ENCODE measurements around the gene ZBTB7C. TPM values are rescaled to one million over a fixed set of nuclear protein-coding genes. Genes with fewer than 3 reads are reported as not detected.

Gene ZBTB7C
- total and polyA plus RNA-seq, 2 donors (not counting 1 experiment from before 2014, with no cell fraction given) = not detected

DNA sequence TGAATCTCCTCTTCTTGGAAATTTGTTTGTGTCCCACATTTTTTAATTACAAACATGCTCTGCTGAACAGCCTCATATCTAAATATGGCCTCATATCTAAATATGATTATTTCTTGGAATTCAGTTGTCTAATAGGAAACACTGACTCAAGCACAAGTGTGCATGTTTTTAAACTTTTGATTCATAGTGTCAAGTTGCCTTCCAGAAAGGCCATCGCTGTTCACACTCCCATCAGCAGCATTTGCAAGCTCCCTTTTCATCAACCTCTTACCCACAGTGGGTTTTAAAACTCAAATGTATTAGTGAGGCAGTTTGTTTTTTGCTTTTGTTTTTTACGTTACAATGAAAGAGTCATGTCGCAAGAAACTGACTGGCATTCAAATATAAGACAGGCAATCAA lies 413.5 kb downstream of the ZBTB7C start:
- H3K9ac ChIP-seq (ENCODE audit: low read length) = no peak overlapping the region
- no peaks in the 10 kb centered on the region for H3K79me2 ChIP-seq (ENCODE audit: control insufficient read depth, insufficient read depth, low read length)
- H2AFZ ChIP-seq (ENCODE audit: insufficient read depth, low read depth, low read length, poor library complexity, severe bottlenecking) = no peak overlapping the region
- TF ChIP-seq, protein P1, sequence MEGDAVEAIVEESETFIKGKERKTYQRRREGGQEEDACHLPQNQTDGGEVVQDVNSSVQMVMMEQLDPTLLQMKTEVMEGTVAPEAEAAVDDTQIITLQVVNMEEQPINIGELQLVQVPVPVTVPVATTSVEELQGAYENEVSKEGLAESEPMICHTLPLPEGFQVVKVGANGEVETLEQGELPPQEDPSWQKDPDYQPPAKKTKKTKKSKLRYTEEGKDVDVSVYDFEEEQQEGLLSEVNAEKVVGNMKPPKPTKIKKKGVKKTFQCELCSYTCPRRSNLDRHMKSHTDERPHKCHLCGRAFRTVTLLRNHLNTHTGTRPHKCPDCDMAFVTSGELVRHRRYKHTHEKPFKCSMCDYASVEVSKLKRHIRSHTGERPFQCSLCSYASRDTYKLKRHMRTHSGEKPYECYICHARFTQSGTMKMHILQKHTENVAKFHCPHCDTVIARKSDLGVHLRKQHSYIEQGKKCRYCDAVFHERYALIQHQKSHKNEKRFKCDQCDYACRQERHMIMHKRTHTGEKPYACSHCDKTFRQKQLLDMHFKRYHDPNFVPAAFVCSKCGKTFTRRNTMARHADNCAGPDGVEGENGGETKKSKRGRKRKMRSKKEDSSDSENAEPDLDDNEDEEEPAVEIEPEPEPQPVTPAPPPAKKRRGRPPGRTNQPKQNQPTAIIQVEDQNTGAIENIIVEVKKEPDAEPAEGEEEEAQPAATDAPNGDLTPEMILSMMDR (IDR thresholded peaks at IDR 0.05) = no peak
- no peak for TF ChIP-seq EZH2 (IDR thresholded peaks at IDR 0.05; ENCODE audit: borderline replicate concordance, insufficient read depth, low read depth, low read length, poor library complexity, severe bottlenecking)
- no peaks in the 10 kb centered on the region for H3K4me1 ChIP-seq (ENCODE audit: control insufficient read depth in 2 of 2, insufficient read depth in 2 of 2, low read length in 2 of 2)
- no peak overlapping the region for H3K27ac ChIP-seq (ENCODE audit: low read length in 2 of 2)
- peaks cover 0 to 9% (median 6%) of the 10 kb centered on the region in 3 donors for H3K9me3 ChIP-seq (ENCODE audit: control extremely low read depth in 1 of 3, control insufficient read depth in 2 of 3, insufficient read depth in 1 of 3, low read length in 2 of 3)
- peaks cover 3% of the 10 kb centered on the region for H3K9me3 Mint-ChIP-seq (ENCODE audit: insufficient read depth)
- DNase-seq = no peak
- peaks cover 51% of the 10 kb centered on the region for H3K27me3 Mint-ChIP-seq
- 100% methylated on average over 1 of the region's 3 CpGs for WGBS (ENCODE audit: insufficient coverage)
- ChIA-PET CTCF (interaction anchor here (2.9 kb wide), 1 partner anchor 224 kb away, joined by 14 read pairs; no protein-coding TSS in a partner anchor), POLR2A (no interaction called here)
- intact Hi-C loops (cut with micrococcal nuclease) = no loop called here
- no peaks in the 10 kb centered on the region for H3K4me1 Mint-ChIP-seq
- no peak overlapping the region for H3K4me3 Mint-ChIP-seq
- H3K27me3 ChIP-seq (replicated peaks in 1 of 4; ENCODE audit: control extremely low read depth in 1 of 4, control insufficient read depth in 3 of 4, insufficient read depth in 4 of 4, low read length in 3 of 4) = peaks cover 0 to 32% (median 14%) of the 10 kb centered on the region in 4 experiments
- no peak overlapping the region for H3K4me3 ChIP-seq (ENCODE audit: control extremely low read depth in 1 of 5, extremely low read depth in 1 of 5, insufficient read depth in 1 of 5, low read depth in 2 of 5, low read length in 4 of 5)
- H3K36me3 ChIP-seq (replicated peaks in 1 of 2; ENCODE audit: control extremely low read depth in 1 of 2, control insufficient read depth in 1 of 2, extremely low read depth in 1 of 2, insufficient read depth in 2 of 2, low read length in 1 of 2) = no peaks in the 10 kb centered on the region
- no peak overlapping the region for H3K4me2 ChIP-seq (replicated peaks; ENCODE audit: low read depth, low read length, poor library complexity, severe bottlenecking)
- no peaks in the 10 kb centered on the region for H4K20me1 ChIP-seq (ENCODE audit: control insufficient read depth, insufficient read depth, low read length, poor library complexity, severe bottlenecking)
- ATAC-seq (ENCODE audit: low read depth) = no peak
- no peak overlapping the region for H3K27ac Mint-ChIP-seq

DNA sequence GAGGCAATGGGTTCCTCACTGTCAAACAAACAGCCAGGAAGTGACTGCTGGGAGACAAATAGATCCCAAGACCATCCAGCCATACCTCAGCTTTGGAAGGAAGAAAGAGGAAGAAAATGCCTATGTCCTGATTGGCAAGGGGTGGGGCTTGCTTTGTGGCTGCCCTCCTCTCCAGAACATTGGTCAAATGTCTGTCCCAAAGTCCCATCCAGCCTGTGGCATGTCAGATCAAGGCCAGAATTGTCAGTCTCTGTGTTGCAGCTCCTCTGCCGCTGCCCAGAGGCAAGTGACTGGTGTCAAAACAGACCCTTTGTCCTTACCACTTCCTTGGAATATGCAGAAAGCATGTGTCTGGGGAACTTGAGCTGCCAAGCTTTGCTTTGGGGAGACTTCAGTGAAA lies 415.8 kb downstream of the ZBTB7C start:
- Histone ChIP-seq H3K4me1 (ENCODE audit: control insufficient read depth in 2 of 2, insufficient read depth in 2 of 2, low read length in 2 of 2) (no peaks in the 10 kb centered on the region), H2AFZ (ENCODE audit: insufficient read depth, low read depth, low read length, poor library complexity, severe bottlenecking) (no peak overlapping the region), H3K4me2 (replicated peaks; ENCODE audit: low read depth, low read length, poor library complexity, severe bottlenecking) (no peak overlapping the region), H3K4me3 (ENCODE audit: control extremely low read depth in 1 of 5, extremely low read depth in 1 of 5, insufficient read depth in 1 of 5, low read depth in 2 of 5, low read length in 4 of 5) (no peak overlapping the region), H3K79me2 (ENCODE audit: control insufficient read depth, insufficient read depth, low read length) (no peaks in the 10 kb centered on the region), H3K27ac (ENCODE audit: low read length in 2 of 2) (no peak overlapping the region), H4K20me1 (ENCODE audit: control insufficient read depth, insufficient read depth, low read length, poor library complexity, severe bottlenecking) (no peaks in the 10 kb centered on the region), H3K36me3 (replicated peaks in 1 of 2; ENCODE audit: control extremely low read depth in 1 of 2, control insufficient read depth in 1 of 2, extremely low read depth in 1 of 2, insufficient read depth in 2 of 2, low read length in 1 of 2) (no peaks in the 10 kb centered on the region), H3K27me3 (replicated peaks in 1 of 4; ENCODE audit: control extremely low read depth in 1 of 4, control insufficient read depth in 3 of 4, insufficient read depth in 4 of 4, low read length in 3 of 4) (peaks cover 0 to 38% (median 15%) of the 10 kb centered on the region in 4 experiments), H3K9ac (ENCODE audit: low read length) (no peak overlapping the region), H3K9me3 (ENCODE audit: control extremely low read depth in 1 of 3, control insufficient read depth in 2 of 3, insufficient read depth in 1 of 3, low read length in 2 of 3) (peaks cover 0 to 9% (median 6%) of the 10 kb centered on the region in 3 donors)
- intact Hi-C loops (cut with micrococcal nuclease) = no loop called here
- H3K27me3 Mint-ChIP-seq = peaks cover 58% of the 10 kb centered on the region
- no peak for TF ChIP-seq EZH2 (IDR thresholded peaks at IDR 0.05; ENCODE audit: borderline replicate concordance, insufficient read depth, low read depth, low read length, poor library complexity, severe bottlenecking)
- TF ChIP-seq, protein P1 (IDR thresholded peaks at IDR 0.05) = no peak
- ChIA-PET CTCF (no interaction called here), POLR2A (no interaction called here)
- WGBS (ENCODE audit: insufficient coverage) = 100% methylated on average over 1 of the region's 1 CpG
- peaks cover 3% of the 10 kb centered on the region for H3K9me3 Mint-ChIP-seq (ENCODE audit: insufficient read depth)
- DNase-seq (no peak), ATAC-seq (ENCODE audit: low read depth) (no peak)
- H3K4me3 Mint-ChIP-seq = no peak overlapping the region
- no peaks in the 10 kb centered on the region for H3K4me1 Mint-ChIP-seq
- H3K27ac Mint-ChIP-seq = no peak overlapping the region

Measured in B cell (primary cell).